ENCODE data around the gene HECW1.

HECW1 gene

GRCh38 chr7:43296306-43296705 is 183.9 kb downstream of the HECW1 start:
- Histone ChIP-seq H3K27ac (ENCODE audit: low read depth, low read length) (no peak overlapping the region), H3K4me3 (ENCODE audit: low read depth in 1 of 2, low read length in 2 of 2) (no peak overlapping the region), H3K27me3 (ENCODE audit: control insufficient read depth in 1 of 2, insufficient read depth in 2 of 2, low read length in 2 of 2) (no peaks in the 10 kb centered on the region), H3K9me3 (ENCODE audit: control insufficient read depth in 1 of 2, low read length in 2 of 2) (peaks cover 0 to 2% of the 10 kb centered on the region in 2 donors), H3K36me3 (ENCODE audit: control insufficient read depth in 1 of 2, insufficient read depth in 2 of 2, low read length in 2 of 2) (no peaks in the 10 kb centered on the region), H3K9ac (ENCODE audit: low read depth in 1 of 2, low read length in 2 of 2) (no peak overlapping the region), H3K4me1 (ENCODE audit: control insufficient read depth in 1 of 2, insufficient read depth in 2 of 2, low read length in 2 of 2) (no peaks in the 10 kb centered on the region)

- H3K4me1 ChIP-seq (ENCODE audit: control insufficient read depth in 1 of 2, insufficient read depth in 2 of 2, low read length in 2 of 2): no peaks in the 10 kb centered on the region
- no peaks in the 10 kb centered on the region for H3K27me3 ChIP-seq (ENCODE audit: control insufficient read depth in 1 of 2, insufficient read depth in 2 of 2, low read length in 2 of 2)
- no peak overlapping the region for H3K27ac ChIP-seq (ENCODE audit: low read depth, low read length)
- H3K36me3 ChIP-seq (ENCODE audit: control insufficient read depth in 1 of 2, insufficient read depth in 2 of 2, low read length in 2 of 2): no peaks in the 10 kb centered on the region
- H3K4me3 ChIP-seq (ENCODE audit: low read depth in 1 of 2, low read length in 2 of 2): no peak overlapping the region
- H3K9me3 ChIP-seq (ENCODE audit: control insufficient read depth in 1 of 2, low read length in 2 of 2): no peaks in the 10 kb centered on the region
- H3K9ac ChIP-seq (ENCODE audit: low read depth in 1 of 2, low read length in 2 of 2): no peak overlapping the region
These were observed 186.2 kb downstream of the HECW1 start for GRCh38 chr7:43298617-43299016.

DNA sequence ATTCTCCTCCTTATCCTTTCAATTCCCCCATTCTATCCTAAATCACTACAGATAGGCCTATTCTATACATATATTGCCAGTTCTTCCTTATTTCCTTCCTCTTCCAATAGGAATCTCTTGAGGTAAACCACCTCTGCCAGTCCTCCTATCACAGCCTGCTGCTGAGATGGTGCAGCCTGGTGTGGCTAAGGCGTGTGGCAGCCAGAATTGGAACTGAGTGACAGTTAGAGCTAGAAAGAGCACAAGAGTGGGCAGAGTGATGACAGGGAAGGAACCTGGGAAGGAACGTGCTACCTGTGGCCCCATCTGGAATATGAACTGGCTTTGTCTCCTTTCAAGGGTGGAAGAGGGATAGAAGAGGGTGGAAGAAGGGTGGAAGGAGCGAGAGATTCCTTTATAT is 187.7 kb downstream of the HECW1 start:
- H3K27ac ChIP-seq (ENCODE audit: low read depth, low read length): no peak overlapping the region
- H3K36me3 ChIP-seq (ENCODE audit: control insufficient read depth in 1 of 2, insufficient read depth in 2 of 2, low read length in 2 of 2): no peaks in the 10 kb centered on the region

DNA sequence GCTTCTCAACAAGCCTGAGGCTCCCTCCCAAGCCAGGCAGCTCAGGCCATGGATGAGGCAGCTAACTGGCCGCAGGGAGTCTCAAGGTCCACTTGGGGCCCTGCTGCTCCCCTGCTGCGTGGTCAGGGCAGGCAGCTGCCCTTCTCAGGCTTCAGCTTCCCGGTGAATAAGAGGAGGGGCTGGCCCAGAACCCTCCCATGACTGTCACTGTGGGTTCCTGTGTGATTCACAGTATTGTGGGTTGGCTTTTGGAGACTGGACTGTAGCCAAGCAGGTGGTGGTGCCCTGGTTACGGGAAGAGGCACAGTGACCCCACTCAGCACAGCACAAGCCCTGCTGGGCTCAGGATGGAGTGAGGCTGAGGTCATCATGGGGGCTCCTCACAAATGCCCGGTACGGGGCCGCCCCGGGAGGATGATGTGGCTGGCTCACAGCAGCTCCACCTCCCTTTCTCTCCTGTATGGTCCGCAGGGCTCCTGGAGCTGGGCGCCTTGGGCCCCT is 189.8 kb downstream of the HECW1 start:
- H3K9me3 ChIP-seq (ENCODE audit: control insufficient read depth in 1 of 2, low read length in 2 of 2): no peaks in the 10 kb centered on the region
- no peak overlapping the region for H3K27ac ChIP-seq (ENCODE audit: low read depth, low read length)
- no peaks in the 10 kb centered on the region for H3K4me1 ChIP-seq (ENCODE audit: control insufficient read depth in 1 of 2, insufficient read depth in 2 of 2, low read length in 2 of 2)
- no peaks in the 10 kb centered on the region for H3K36me3 ChIP-seq (ENCODE audit: control insufficient read depth in 1 of 2, insufficient read depth in 2 of 2, low read length in 2 of 2)
- no peak overlapping the region for H3K4me3 ChIP-seq (ENCODE audit: low read depth in 1 of 2, low read length in 2 of 2)
- no peak overlapping the region for H3K9ac ChIP-seq (ENCODE audit: low read depth in 1 of 2, low read length in 2 of 2)
- H3K27me3 ChIP-seq (ENCODE audit: control insufficient read depth in 1 of 2, insufficient read depth in 2 of 2, low read length in 2 of 2): no peaks in the 10 kb centered on the region

More for the DNA sequence above, 187.7 kb downstream of the HECW1 start:
- Histone ChIP-seq H3K27me3 (ENCODE audit: control insufficient read depth in 1 of 2, insufficient read depth in 2 of 2, low read length in 2 of 2) (no peaks in the 10 kb centered on the region), H3K4me3 (ENCODE audit: low read depth in 1 of 2, low read length in 2 of 2) (no peak overlapping the region), H3K4me1 (ENCODE audit: control insufficient read depth in 1 of 2, insufficient read depth in 2 of 2, low read length in 2 of 2) (no peaks in the 10 kb centered on the region), H3K9ac (ENCODE audit: low read depth in 1 of 2, low read length in 2 of 2) (no peak overlapping the region), H3K9me3 (ENCODE audit: control insufficient read depth in 1 of 2, low read length in 2 of 2) (no peaks in the 10 kb centered on the region)

GRCh38 chr7:43302773-43303460 is 190.5 kb downstream of the HECW1 start:
- no peak overlapping the region for H3K9ac ChIP-seq (ENCODE audit: low read depth in 1 of 2, low read length in 2 of 2)
- no peaks in the 10 kb centered on the region for H3K36me3 ChIP-seq (ENCODE audit: control insufficient read depth in 1 of 2, insufficient read depth in 2 of 2, low read length in 2 of 2)

DNA sequence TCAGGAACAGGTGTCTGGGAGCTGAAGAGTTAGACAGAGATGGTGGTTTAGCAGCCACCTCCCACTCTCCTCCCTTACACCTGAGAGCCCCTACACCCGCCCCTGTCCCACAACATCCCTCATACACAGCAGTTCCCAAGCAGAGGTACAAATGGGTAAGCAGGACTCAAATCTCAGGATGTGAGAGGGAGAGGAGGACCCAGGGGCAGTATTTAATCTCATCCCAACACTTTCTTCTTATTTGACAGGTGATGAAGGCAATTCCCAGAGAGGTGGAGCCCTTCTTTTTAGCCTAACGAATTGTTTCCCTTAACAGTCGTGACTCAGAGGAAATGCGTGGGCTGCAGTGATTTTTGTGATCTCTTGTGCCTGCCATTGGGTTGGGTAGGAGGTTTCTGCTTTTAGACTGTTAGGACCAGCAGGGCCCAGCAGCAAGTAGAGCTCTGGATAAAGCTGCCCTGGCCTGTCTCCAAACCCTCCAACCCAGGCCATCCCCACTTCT is 191.3 kb downstream of the HECW1 start:
- H3K9me3 ChIP-seq (ENCODE audit: control insufficient read depth in 1 of 2, low read length in 2 of 2): no peaks in the 10 kb centered on the region
- no peaks in the 10 kb centered on the region for H3K36me3 ChIP-seq (ENCODE audit: control insufficient read depth in 1 of 2, insufficient read depth in 2 of 2, low read length in 2 of 2)
- no peaks in the 10 kb centered on the region for H3K4me1 ChIP-seq (ENCODE audit: control insufficient read depth in 1 of 2, insufficient read depth in 2 of 2, low read length in 2 of 2)
- H3K27me3 ChIP-seq (ENCODE audit: control insufficient read depth in 1 of 2, insufficient read depth in 2 of 2, low read length in 2 of 2): no peaks in the 10 kb centered on the region
- no peak overlapping the region for H3K9ac ChIP-seq (ENCODE audit: low read depth in 1 of 2, low read length in 2 of 2)
- H3K27ac ChIP-seq (ENCODE audit: low read depth, low read length): no peak overlapping the region
- H3K4me3 ChIP-seq (ENCODE audit: low read depth in 1 of 2, low read length in 2 of 2): no peak overlapping the region

More at GRCh38 chr7:43302773-43303460, 190.5 kb downstream of the HECW1 start:
- Histone ChIP-seq H3K27me3 (ENCODE audit: control insufficient read depth in 1 of 2, insufficient read depth in 2 of 2, low read length in 2 of 2) (no peaks in the 10 kb centered on the region), H3K9me3 (ENCODE audit: control insufficient read depth in 1 of 2, low read length in 2 of 2) (no peaks in the 10 kb centered on the region), H3K4me3 (ENCODE audit: low read depth in 1 of 2, low read length in 2 of 2) (no peak overlapping the region), H3K27ac (ENCODE audit: low read depth, low read length) (no peak overlapping the region), H3K4me1 (ENCODE audit: control insufficient read depth in 1 of 2, insufficient read depth in 2 of 2, low read length in 2 of 2) (no peaks in the 10 kb centered on the region)

DNA sequence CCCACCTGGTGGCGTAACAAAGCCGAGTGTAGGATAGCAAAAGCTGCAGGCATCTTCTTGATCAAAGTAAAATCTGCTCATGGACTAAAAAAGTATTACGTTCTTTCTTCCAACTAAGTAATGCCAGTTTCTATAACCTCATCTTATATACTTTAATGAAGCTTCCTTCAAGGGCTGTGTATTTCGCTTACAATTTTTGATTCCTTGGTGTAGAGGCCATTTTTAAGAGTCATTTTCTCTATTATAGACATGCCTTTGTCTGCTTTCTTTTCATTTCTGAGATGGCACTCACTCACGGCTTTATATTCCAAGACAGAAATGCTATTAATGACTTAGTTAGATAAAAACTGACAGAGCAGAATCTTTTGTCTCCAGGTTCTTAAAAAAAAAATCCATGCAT is 194.0 kb downstream of the HECW1 start:
- Histone ChIP-seq H3K4me1 (ENCODE audit: control insufficient read depth in 1 of 2, insufficient read depth in 2 of 2, low read length in 2 of 2) (no peaks in the 10 kb centered on the region), H3K36me3 (ENCODE audit: control insufficient read depth in 1 of 2, insufficient read depth in 2 of 2, low read length in 2 of 2) (no peaks in the 10 kb centered on the region), H3K9ac (ENCODE audit: low read depth in 1 of 2, low read length in 2 of 2) (no peak overlapping the region), H3K27ac (ENCODE audit: low read depth, low read length) (no peak overlapping the region), H3K4me3 (ENCODE audit: low read depth in 1 of 2, low read length in 2 of 2) (no peak overlapping the region), H3K27me3 (ENCODE audit: control insufficient read depth in 1 of 2, insufficient read depth in 2 of 2, low read length in 2 of 2) (no peaks in the 10 kb centered on the region), H3K9me3 (ENCODE audit: control insufficient read depth in 1 of 2, low read length in 2 of 2) (no peaks in the 10 kb centered on the region)

GRCh38 chr7:43307522-43307921 is 195.1 kb downstream of the HECW1 start:
- Histone ChIP-seq H3K36me3 (ENCODE audit: control insufficient read depth in 1 of 2, insufficient read depth in 2 of 2, low read length in 2 of 2) (no peaks in the 10 kb centered on the region), H3K27me3 (ENCODE audit: control insufficient read depth in 1 of 2, insufficient read depth in 2 of 2, low read length in 2 of 2) (no peaks in the 10 kb centered on the region), H3K9me3 (ENCODE audit: control insufficient read depth in 1 of 2, low read length in 2 of 2) (no peaks in the 10 kb centered on the region), H3K4me1 (ENCODE audit: control insufficient read depth in 1 of 2, insufficient read depth in 2 of 2, low read length in 2 of 2) (no peaks in the 10 kb centered on the region), H3K4me3 (ENCODE audit: low read depth in 1 of 2, low read length in 2 of 2) (no peak overlapping the region), H3K27ac (ENCODE audit: low read depth, low read length) (no peak overlapping the region), H3K9ac (ENCODE audit: low read depth in 1 of 2, low read length in 2 of 2) (no peak overlapping the region)

DNA sequence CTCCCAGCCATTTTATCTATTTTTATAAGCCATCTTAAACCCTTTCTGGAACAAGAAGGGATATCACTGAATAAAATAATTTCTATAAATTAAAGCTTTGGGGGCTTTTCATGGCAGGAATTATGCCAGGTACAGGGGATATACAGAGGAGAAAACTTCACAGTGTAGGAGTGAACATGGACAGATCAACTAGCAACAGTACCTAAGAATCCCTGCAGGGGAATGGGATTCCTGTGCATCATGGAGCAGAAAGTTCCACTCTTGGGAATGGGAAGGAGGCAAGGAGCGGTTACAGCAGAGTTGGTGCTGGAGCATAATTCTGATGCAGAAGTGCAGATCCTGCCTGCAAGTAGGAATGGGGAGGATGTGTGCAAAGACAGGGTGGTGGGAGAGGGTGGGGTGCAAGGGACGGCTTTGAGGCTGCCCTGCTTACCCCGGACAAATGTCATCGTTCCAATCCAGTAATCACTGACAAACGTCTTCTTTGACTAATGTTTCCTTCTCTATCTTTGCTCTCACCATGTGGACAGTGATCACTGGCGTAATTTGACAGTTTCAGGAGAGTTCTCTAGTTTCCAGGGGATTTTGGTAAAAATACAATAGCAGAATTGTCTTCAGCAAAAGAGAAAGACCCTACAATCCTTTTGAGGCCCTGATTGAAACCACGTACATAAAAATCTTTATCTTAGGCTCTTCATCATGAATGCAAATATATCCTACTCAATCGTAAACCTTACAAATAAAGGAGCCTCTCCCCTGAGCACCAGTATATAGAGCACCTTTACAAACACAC is 196.7 kb downstream of the HECW1 start:
- no peaks in the 10 kb centered on the region for H3K4me1 ChIP-seq (ENCODE audit: control insufficient read depth in 1 of 2, insufficient read depth in 2 of 2, low read length in 2 of 2)
- H3K36me3 ChIP-seq (ENCODE audit: control insufficient read depth in 1 of 2, insufficient read depth in 2 of 2, low read length in 2 of 2): no peaks in the 10 kb centered on the region
- no peak overlapping the region for H3K27ac ChIP-seq (ENCODE audit: low read depth, low read length)
- H3K27me3 ChIP-seq (ENCODE audit: control insufficient read depth in 1 of 2, insufficient read depth in 2 of 2, low read length in 2 of 2): no peaks in the 10 kb centered on the region
- no peak overlapping the region for H3K4me3 ChIP-seq (ENCODE audit: low read depth in 1 of 2, low read length in 2 of 2)
- no peaks in the 10 kb centered on the region for H3K9me3 ChIP-seq (ENCODE audit: control insufficient read depth in 1 of 2, low read length in 2 of 2)
- no peak overlapping the region for H3K9ac ChIP-seq (ENCODE audit: low read depth in 1 of 2, low read length in 2 of 2)

DNA sequence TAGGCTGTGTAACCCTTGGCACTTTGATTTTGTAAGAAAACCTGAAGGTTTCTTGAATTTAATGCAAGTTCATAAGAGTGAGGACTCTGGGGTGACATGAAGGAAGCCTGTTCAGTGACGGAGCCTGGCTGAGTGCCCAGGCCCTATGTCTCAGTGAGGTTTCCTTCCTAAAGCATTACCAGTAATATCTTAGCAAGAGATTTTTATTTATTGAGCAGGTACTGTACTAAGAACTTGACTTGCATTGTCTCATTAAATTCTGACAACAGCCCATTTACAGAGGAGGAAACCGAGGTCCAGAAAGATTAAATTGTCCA is 197.2 kb downstream of the HECW1 start:
- no peak overlapping the region for H3K27ac ChIP-seq (ENCODE audit: low read depth, low read length)
- no peaks in the 10 kb centered on the region for H3K9me3 ChIP-seq (ENCODE audit: control insufficient read depth in 1 of 2, low read length in 2 of 2)
- no peak overlapping the region for H3K9ac ChIP-seq (ENCODE audit: low read depth in 1 of 2, low read length in 2 of 2)
- no peaks in the 10 kb centered on the region for H3K4me1 ChIP-seq (ENCODE audit: control insufficient read depth in 1 of 2, insufficient read depth in 2 of 2, low read length in 2 of 2)
- no peaks in the 10 kb centered on the region for H3K36me3 ChIP-seq (ENCODE audit: control insufficient read depth in 1 of 2, insufficient read depth in 2 of 2, low read length in 2 of 2)
- no peaks in the 10 kb centered on the region for H3K27me3 ChIP-seq (ENCODE audit: control insufficient read depth in 1 of 2, insufficient read depth in 2 of 2, low read length in 2 of 2)
- H3K4me3 ChIP-seq (ENCODE audit: low read depth in 1 of 2, low read length in 2 of 2): no peak overlapping the region

Measured in duodenal mucosa (tissue), 2 donors.